Mammary epithelial cell (primary cell): ENCODE results near the gene CBX7.

Experiments used
- CTCF ChIP-seq, 2 donors: IDR thresholded peaks in 1 of 2; conservative IDR thresholded peaks in 1 of 2; 2 replicates each; pipeline ENCODE4 v1.5.1; 2011 to 2012; ENCODE audit warnings: inconsistent platforms in 2 of 2, low read length in 2 of 2, mild to moderate bottlenecking in 2 of 2, control low read depth in 1 of 2, low read depth in 1 of 2; ENCODE audit not compliant: insufficient read depth in 1 of 2; ENCODE audit errors: extremely low read depth in 1 of 2
- EZH2 ChIP-seq: IDR thresholded peaks from 2 replicates; pipeline ENCODE4 v1.6.1; 2012; ENCODE audit warnings: low read length, inconsistent platforms, borderline replicate concordance

GRCh38 chr22:39101226-39101625 lies 51.3 kb downstream of the CBX7 start:
- TF ChIP-seq CTCF (conservative IDR thresholded peaks at IDR 0.05 in 1 of 2, IDR thresholded peaks at IDR 0.05 in 1 of 2; ENCODE audit: extremely low read depth in 1 of 2, insufficient read depth in 1 of 2, low read depth in 1 of 2, low read length in 2 of 2) (no peak), EZH2 (no peak)
